Fibroblast of mammary gland (primary cell): Measurements from ENCODE around the gene DIAPH1.

Source experiments
- DNase-seq: peaks from one replicate; pipeline ENCODE4 v3.0.0-alpha.2; 2010; ENCODE audit warnings: low read depth
- H3K4me3 ChIP-seq: 2 replicates; pipeline ENCODE4 v1.5.1; 2011; ENCODE audit warnings: low read depth, mild to moderate bottlenecking, low read length, moderate library complexity; ENCODE audit not compliant: control insufficient read depth
- CTCF ChIP-seq: conservative IDR thresholded peaks from 2 replicates; pipeline ENCODE4 v1.5.1; 2011; ENCODE audit warnings: low read depth, low read length, inconsistent platforms; ENCODE audit not compliant: control insufficient read depth, insufficient read depth

DIAPH1 gene

GRCh38 chr5:141657404-141657803 lies 38.6 kb upstream of the DIAPH1 start:
- no peak overlapping the region for H3K4me3 ChIP-seq
- DNase-seq = no peak
- no peak for TF ChIP-seq CTCF

DNA sequence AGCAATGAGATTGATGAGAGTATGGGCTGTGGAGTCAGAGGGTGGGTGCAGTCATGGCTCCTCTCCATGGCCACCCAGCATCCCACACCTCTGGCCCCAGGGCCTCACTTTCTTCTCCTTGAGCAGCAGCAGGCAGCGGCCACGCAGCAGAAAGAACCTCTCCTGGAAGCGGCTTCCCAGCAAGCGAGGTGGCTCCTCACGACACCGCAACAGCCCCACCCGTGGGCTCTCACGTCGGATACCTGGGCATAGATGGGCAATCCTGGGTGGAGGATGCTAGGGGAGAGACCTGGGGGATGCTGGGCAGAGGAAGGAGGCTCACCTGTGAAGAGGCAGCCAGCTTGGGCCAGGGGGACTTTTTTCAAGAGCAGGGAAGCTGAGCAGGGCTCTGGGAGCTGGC lies 37.6 kb upstream of the DIAPH1 start:
- DNase-seq = no peak
- TF ChIP-seq CTCF = no peak

GRCh38 chr5:141655020-141655419 lies 36.2 kb upstream of the DIAPH1 start:
- DNase-seq = no peak
- H3K4me3 ChIP-seq = no peak overlapping the region
- no peak for TF ChIP-seq CTCF

More for the DNA sequence above, 37.6 kb upstream of the DIAPH1 start:
- H3K4me3 ChIP-seq = no peak overlapping the region

DNA sequence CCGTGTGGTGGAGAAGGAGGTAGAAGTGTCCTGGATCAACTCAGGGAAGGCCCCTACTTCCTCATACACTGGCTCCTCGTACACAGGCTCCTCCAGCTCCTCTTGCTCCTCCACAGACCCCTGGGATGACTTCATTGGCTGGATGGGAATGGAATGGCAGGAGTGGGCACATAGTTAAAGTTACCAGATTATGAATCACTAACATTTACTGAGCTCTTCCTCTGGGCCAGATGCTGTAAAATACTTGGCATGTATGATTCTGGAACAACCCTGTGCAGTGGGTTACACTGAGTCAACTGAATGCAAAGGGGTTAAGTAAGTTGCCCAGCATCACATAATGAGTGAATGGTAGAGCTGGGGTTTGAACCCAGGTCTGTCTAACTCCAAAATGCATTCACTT lies 35.5 kb upstream of the DIAPH1 start:
- DNase-seq = peak; percentile 81
- TF ChIP-seq CTCF = no peak
- H3K4me3 ChIP-seq = no peak overlapping the region

DNA sequence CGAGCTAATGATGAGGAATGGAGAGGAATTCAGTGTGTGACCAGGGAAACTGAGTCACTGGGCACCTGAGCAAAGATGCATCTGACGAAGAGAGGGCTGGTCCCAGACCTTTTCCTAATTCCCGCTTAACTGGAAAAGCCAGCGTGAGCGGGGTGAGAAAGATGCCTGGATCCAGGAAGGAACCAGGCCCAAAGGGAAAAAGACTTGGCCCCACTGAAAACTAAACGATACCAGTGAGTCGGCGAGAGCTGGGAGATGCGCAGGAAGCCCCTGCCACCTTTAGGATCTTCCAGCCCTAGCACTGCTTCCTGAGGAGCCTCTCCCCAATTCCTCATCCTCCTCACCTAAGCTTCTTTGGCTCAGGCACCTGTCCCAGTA lies 32.9 kb upstream of the DIAPH1 start:
- no peak for DNase-seq
- no peak for TF ChIP-seq CTCF
- H3K4me3 ChIP-seq = peak overlapping the region; percentile 68

- peak within 1 kb of the TSS; percentile 68 for H3K4me3 ChIP-seq
- TF ChIP-seq CTCF = no peak
- DNase-seq = peak; percentile 72
Measured at GRCh38 chr5:141650851-141651727, 32.3 kb upstream of the DIAPH1 start, which contains the start of gene FCHSD1. FCHSD1 (minus strand) TSS chr5:141651418; CDS start chr5:141651368, 50 bp downstream.
